Subcutaneous abdominal adipose tissue (tissue), 5 donors: ENCODE results near the gene ZSCAN5B.
A peak's percentile ranks its signal among the peaks of the same experiment; 100 is the strongest.
"Not testable (repeated sequence)": the region's sequence is repeated elsewhere in the genome, so short reads cannot be mapped to it uniquely, and the experiment has no call there.

ENCODE experiments used
- H3K27ac ChIP-seq: one replicate; pipeline ENCODE4 v1.7.0; 2013; ENCODE audit warnings: low read depth, mild to moderate bottlenecking, inconsistent platforms, low read length, moderate library complexity
- H3K27me3 ChIP-seq, 5 donors: one replicate each; pipeline ENCODE4 v1.7.0; 2013; ENCODE audit warnings: low read length in 5 of 5, inconsistent platforms in 1 of 5; ENCODE audit not compliant: control insufficient read depth in 5 of 5, insufficient read depth in 4 of 5
- H3K36me3 ChIP-seq, 5 donors: one replicate each; pipeline ENCODE4 v1.7.0; 2013; ENCODE audit warnings: low read length in 5 of 5; ENCODE audit not compliant: control insufficient read depth in 5 of 5, insufficient read depth in 5 of 5
- H3K4me1 ChIP-seq, 5 donors: one replicate each; pipeline ENCODE4 v1.7.0; 2013; ENCODE audit warnings: low read length in 5 of 5, mild to moderate bottlenecking in 3 of 5, moderate library complexity in 1 of 5; ENCODE audit not compliant: control insufficient read depth in 5 of 5, insufficient read depth in 5 of 5
- H3K4me3 ChIP-seq, 5 donors: one replicate each; pipeline ENCODE4 v1.7.0; 2013; ENCODE audit warnings: low read length in 5 of 5, low read depth in 1 of 5
- H3K9ac ChIP-seq, 5 donors: one replicate each; pipeline ENCODE4 v1.7.0; 2013; ENCODE audit warnings: low read length in 5 of 5, mild to moderate bottlenecking in 4 of 5, moderate library complexity in 3 of 5
- H3K9me3 ChIP-seq, 5 donors: one replicate each; pipeline ENCODE4 v1.7.0; 2013; ENCODE audit warnings: low read length in 5 of 5; ENCODE audit not compliant: control insufficient read depth in 5 of 5
- donor health status: healthy.
- donor health status: healthy.
- donor health status: healthy.
- donor health status: healthy.
- donor health status: healthy.

ZSCAN5B gene

DNA sequence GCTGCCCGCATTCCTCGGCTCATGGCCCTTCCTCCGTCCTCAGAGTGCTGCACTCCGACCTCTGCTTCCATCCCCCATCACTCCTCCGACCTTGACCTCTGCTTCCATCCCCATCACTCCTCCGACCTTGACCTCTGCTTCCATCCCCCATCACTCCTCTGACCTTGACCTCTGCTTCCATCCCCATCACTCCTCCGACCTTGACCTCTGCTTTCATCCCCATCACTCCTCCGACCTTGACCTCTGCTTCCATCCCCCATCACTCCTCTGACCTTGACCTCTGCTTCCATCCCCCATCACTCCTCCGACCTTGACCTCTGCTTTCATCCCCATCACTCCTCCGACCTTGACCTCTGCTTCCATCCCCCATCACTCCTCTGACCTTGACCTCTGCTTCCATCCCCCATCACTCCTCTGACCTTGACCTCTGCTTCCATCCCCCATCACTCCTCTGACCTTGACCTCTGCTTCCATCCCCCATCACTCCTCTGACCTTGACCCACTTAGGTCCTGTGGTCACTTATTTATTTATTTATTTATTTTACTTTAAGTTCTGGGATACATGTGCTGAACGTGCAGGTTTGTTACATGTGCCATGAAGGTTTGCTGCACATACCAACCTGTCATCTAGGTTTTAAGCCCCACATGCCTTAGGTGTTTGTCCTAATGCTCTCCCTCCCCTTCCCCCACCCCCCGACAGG, 48.5 kb downstream of the ZSCAN5B start:
- peaks cover 0 to 31% (median 25%) of the 10 kb centered on the region in 5 donors for H3K36me3 ChIP-seq
- H3K9me3 ChIP-seq, H3K27me3 ChIP-seq, H3K4me1 ChIP-seq, H3K4me3 ChIP-seq, H3K9ac ChIP-seq, H3K27ac ChIP-seq: not testable (repeated sequence)

GRCh38 chr19:56148096-56148495, 49.5 kb downstream of the ZSCAN5B start:
- H3K27ac ChIP-seq, result no peak overlapping the region
- no peak overlapping the region for H3K4me3 ChIP-seq
- peaks cover 0 to 4% (median 3%) of the 10 kb centered on the region in 5 donors for H3K4me1 ChIP-seq
- H3K27me3 ChIP-seq, result no peaks in the 10 kb centered on the region
- no peaks in the 10 kb centered on the region for H3K9me3 ChIP-seq
- peaks cover 0 to 31% (median 21%) of the 10 kb centered on the region in 5 donors for H3K36me3 ChIP-seq
- H3K9ac ChIP-seq, result no peak overlapping the region

DNA sequence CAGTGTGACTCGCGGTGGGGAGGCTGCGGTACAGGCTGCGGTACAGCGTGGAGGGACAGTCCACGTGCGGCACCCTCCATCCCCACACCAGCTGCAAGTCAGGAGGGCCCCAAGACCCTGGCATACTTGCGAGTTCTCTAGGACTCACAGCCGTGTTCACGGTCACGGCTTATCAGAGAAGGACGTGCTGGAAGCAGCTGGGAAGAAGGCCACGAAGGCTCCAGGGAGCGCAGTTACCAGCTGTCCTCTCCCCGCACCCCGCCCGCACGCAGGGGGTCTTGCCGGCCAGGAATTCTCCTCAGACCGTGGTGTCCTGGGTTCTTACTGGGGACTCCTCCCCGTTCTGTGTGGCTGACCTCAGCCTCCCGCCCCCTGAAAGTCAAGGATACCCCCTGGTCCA, 50.3 kb downstream of the ZSCAN5B start:
- no peaks in the 10 kb centered on the region for H3K27me3 ChIP-seq
- H3K4me3 ChIP-seq, result no peak overlapping the region
- no peak overlapping the region for H3K9ac ChIP-seq
- peaks cover 0 to 9% (median 7%) of the 10 kb centered on the region in 5 donors for H3K4me1 ChIP-seq
- H3K36me3 ChIP-seq, result peaks cover 0 to 31% (median 21%) of the 10 kb centered on the region in 5 donors
- no peak overlapping the region for H3K27ac ChIP-seq
- no peaks in the 10 kb centered on the region for H3K9me3 ChIP-seq

DNA sequence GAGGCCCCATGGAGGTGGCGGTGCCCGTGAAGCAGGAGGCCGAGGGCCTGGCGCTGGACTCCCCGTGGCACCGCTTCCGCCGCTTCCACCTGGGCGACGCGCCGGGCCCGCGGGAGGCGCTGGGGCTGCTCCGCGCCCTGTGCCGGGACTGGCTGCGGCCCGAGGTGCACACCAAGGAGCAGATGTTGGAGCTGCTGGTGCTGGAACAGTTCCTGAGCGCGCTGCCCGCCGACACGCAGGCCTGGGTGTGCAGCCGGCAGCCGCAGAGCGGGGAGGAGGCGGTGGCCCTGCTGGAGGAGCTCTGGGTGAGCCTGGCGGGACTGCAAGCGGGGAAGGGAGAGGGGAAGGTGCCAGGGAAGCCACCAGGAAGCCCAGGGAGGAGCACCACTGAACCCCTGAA, 50.7 kb downstream of the ZSCAN5B start:
- Histone ChIP-seq H3K27me3 (no peaks in the 10 kb centered on the region), H3K4me3 (no peak overlapping the region), H3K9me3 (no peaks in the 10 kb centered on the region), H3K9ac (no peak overlapping the region), H3K4me1 (peaks cover 0 to 12% (median 8%) of the 10 kb centered on the region in 5 donors), H3K36me3 (peaks cover 0 to 31% (median 21%) of the 10 kb centered on the region in 5 donors), H3K27ac (no peak overlapping the region)

DNA sequence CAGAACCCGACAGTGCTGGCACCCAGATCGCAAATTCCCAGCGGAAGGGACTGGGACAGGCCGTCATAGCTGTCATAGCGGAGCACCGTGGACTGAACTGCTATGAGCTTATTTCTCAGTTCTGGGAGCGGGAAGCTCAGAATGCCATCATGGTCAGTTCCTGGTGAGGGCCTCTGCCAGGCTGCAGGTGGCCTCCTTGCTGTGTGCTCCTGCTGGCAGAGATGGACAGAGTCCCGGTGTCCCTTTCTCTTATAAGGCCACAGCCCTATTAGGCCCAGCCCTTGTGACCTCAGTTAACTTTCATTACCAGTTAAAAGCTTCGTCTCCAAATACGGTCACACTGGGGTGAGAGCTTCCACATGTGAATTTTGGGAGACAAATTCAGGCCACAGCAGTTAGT, 51.9 kb downstream of the ZSCAN5B start:
- Histone ChIP-seq H3K36me3 (peaks cover 0 to 31% (median 21%) of the 10 kb centered on the region in 5 donors), H3K4me1 (peaks cover 3 to 16% (median 12%) of the 10 kb centered on the region in 5 donors), H3K27me3 (no peaks in the 10 kb centered on the region), H3K4me3 (no peak overlapping the region), H3K9me3 (no peaks in the 10 kb centered on the region), H3K27ac (no peak overlapping the region), H3K9ac (no peak overlapping the region)

DNA sequence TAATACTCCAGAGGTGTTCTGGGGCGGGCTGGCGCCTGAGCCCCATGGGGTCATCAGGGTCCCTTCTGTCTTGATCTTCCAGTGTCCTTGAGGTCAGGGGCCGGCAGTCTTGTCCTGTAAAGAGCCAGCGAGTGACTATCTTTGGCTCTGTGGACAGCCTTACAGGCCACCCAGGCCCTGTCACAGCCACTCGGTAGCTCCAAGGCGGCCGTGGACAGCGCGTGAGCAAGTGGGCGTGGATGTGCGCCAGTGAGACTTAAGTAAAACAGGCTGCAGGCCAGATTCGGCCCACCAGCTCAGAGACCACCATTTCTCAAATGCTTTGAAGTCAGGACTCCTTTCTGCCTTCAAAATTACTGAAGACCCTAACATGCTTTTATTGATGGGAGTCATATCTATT, 52.8 kb downstream of the ZSCAN5B start:
- Histone ChIP-seq H3K9me3 (no peaks in the 10 kb centered on the region), H3K27ac (no peak overlapping the region)

GRCh38 chr19:56144376-56144775, 53.2 kb downstream of the ZSCAN5B start:
- H3K27me3 ChIP-seq, result no peaks in the 10 kb centered on the region
- H3K9ac ChIP-seq, result no peak overlapping the region
- no peaks in the 10 kb centered on the region for H3K9me3 ChIP-seq
- no peak overlapping the region for H3K4me3 ChIP-seq
- peaks cover 0 to 25% (median 21%) of the 10 kb centered on the region in 5 donors for H3K36me3 ChIP-seq
- H3K27ac ChIP-seq, result no peak overlapping the region
- peaks cover 3 to 24% (median 18%) of the 10 kb centered on the region in 5 donors for H3K4me1 ChIP-seq

More for the DNA sequence above, 52.8 kb downstream of the ZSCAN5B start:
- H3K4me3 ChIP-seq, result no peak overlapping the region
- peaks cover 0 to 27% (median 21%) of the 10 kb centered on the region in 5 donors for H3K36me3 ChIP-seq
- H3K27me3 ChIP-seq, result no peaks in the 10 kb centered on the region
- peaks cover 3 to 22% (median 17%) of the 10 kb centered on the region in 5 donors for H3K4me1 ChIP-seq
- no peak overlapping the region for H3K9ac ChIP-seq

- H3K36me3 ChIP-seq, result peaks cover 0 to 15% (median 13%) of the 10 kb centered on the region in 5 donors
- no peak overlapping the region for H3K9ac ChIP-seq
- H3K27ac ChIP-seq, result no peak overlapping the region
- peaks cover 3 to 29% (median 18%) of the 10 kb centered on the region in 5 donors for H3K4me1 ChIP-seq
- H3K9me3 ChIP-seq, result no peaks in the 10 kb centered on the region
- no peak overlapping the region for H3K4me3 ChIP-seq
- no peaks in the 10 kb centered on the region for H3K27me3 ChIP-seq
Measured at GRCh38 chr19:56142897-56143434, 54.6 kb downstream of the ZSCAN5B start.

DNA sequence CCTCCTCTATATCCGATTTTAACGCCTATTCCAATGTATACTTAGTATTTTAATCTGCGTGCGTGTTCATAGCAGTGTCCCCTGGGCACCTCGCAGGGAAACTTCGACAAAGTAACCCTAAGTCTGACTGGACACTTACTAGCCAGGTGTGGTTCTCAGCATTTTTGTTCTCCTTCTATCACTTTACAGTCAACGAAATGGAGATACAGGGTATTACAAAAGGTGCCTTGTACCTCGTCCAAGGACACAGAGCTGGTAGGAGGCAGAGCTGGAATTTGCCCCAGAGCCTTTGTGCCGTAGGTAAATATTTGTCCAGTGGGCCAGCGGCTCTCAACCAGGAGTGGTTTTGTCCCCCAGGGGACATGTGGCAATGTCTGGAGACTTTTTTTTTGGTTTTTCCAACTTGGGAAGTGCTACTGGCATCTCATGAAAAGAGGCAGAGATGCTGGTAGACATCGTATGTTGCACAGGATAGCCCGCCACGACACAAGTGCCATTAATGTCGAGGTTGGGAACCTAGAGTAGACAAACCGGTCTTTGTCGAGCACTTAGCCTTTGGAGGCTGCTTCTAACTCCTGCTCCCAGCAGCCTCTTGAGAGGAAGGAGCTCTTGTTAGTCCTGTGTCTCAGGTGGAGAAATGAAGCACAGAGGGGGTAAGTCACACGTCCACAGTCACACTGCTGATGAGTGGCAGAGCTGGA, 55.3 kb downstream of the ZSCAN5B start:
- Histone ChIP-seq H3K36me3 (peaks cover 0 to 8% (median 6%) of the 10 kb centered on the region in 5 donors), H3K27me3 (no peaks in the 10 kb centered on the region), H3K4me1 (peaks cover 3 to 33% (median 18%) of the 10 kb centered on the region in 5 donors), H3K9me3 (no peaks in the 10 kb centered on the region), H3K9ac (peak overlapping the region in 1 of 5 donors; percentile 66), H3K4me3 (peak overlapping the region in 4 of 5 donors; percentile 48 to 76 (median 68)), H3K27ac (peak overlapping the region; percentile 9)
